ENCODE measurements around the gene SRSF2. TPM values are rescaled to one million over a fixed set of nuclear protein-coding genes. Genes with fewer than 3 reads are reported as not detected.
A peak's percentile ranks its signal among the peaks of the same experiment; 100 is the strongest.

SRSF2 gene
- total RNA-seq, 1 donor from 2014 or later = 239 TPM

DNA sequence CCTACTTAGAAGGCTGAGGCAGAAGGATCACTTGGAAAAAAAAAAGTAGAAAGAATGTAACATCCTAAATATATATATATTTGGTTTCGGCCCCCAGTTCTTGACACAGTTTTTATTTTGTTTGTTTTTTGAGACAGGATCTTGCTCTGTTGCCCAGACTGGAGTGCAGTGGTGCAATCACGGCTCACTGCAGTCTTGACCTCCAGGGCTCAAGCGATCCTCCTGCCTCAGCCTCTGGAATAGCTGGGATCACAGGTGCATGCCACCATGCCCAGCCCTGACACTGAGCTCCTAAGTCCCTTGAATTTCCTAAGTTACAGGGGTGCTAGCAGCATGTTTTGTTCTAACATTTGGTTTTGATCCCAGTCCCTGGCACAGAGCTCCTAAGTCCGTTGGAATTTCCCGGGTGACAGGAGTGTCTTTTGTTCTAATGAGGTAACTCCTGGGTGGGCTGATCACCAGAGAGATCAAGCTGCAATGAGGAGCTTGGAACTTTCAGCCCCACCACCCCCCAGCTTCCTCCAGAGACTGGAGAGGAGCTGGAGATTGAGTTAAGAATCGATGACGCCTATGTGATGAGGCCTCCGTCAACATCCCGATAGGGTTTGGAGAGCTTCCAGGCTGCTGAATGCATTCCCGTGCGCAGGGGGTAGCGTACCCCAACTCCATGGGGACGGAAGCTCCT lies 46.4 kb downstream of the SRSF2 start:
- no peak overlapping the region for H3K27ac Mint-ChIP-seq
- peaks cover 28% of the 10 kb centered on the region for H3K4me1 Mint-ChIP-seq
- H3K27me3 Mint-ChIP-seq (ENCODE audit: low read depth) = no peaks in the 10 kb centered on the region
- H3K9me3 Mint-ChIP-seq = no peaks in the 10 kb centered on the region
- no peak for DNase-seq (ENCODE audit: low spot score in 2 of 2, unreplicated experiment in 2 of 2)
- peaks cover 3% of the 10 kb centered on the region for H3K36me3 Mint-ChIP-seq
- no peak overlapping the region for H3K4me3 Mint-ChIP-seq
- TF ChIP-seq, protein P1, sequence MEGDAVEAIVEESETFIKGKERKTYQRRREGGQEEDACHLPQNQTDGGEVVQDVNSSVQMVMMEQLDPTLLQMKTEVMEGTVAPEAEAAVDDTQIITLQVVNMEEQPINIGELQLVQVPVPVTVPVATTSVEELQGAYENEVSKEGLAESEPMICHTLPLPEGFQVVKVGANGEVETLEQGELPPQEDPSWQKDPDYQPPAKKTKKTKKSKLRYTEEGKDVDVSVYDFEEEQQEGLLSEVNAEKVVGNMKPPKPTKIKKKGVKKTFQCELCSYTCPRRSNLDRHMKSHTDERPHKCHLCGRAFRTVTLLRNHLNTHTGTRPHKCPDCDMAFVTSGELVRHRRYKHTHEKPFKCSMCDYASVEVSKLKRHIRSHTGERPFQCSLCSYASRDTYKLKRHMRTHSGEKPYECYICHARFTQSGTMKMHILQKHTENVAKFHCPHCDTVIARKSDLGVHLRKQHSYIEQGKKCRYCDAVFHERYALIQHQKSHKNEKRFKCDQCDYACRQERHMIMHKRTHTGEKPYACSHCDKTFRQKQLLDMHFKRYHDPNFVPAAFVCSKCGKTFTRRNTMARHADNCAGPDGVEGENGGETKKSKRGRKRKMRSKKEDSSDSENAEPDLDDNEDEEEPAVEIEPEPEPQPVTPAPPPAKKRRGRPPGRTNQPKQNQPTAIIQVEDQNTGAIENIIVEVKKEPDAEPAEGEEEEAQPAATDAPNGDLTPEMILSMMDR (IDR thresholded peaks at IDR 0.05; ENCODE audit: unreplicated experiment) = no peak

DNA sequence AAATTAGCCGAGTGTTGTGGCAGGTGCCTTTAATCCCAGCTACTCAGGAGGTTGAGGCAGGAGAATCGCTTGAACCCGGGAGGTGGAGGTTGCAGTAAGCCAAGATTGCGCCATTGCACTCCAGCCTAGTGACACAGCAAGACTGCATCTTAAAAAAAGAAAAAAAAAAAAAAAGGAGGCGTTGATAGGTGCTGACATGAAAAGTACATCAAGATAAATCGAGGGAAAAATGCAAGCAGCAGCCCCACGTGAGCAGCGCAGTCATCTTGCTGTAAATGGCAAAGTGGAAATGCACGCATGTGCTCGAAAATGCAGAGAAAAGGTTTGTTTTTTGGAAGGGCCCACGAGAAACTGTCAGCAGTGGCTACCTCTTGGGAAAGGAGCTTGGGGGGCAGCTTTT lies 47.3 kb downstream of the SRSF2 start:
- peaks cover 28% of the 10 kb centered on the region for H3K4me1 Mint-ChIP-seq
- no peaks in the 10 kb centered on the region for H3K27me3 Mint-ChIP-seq (ENCODE audit: low read depth)

DNA sequence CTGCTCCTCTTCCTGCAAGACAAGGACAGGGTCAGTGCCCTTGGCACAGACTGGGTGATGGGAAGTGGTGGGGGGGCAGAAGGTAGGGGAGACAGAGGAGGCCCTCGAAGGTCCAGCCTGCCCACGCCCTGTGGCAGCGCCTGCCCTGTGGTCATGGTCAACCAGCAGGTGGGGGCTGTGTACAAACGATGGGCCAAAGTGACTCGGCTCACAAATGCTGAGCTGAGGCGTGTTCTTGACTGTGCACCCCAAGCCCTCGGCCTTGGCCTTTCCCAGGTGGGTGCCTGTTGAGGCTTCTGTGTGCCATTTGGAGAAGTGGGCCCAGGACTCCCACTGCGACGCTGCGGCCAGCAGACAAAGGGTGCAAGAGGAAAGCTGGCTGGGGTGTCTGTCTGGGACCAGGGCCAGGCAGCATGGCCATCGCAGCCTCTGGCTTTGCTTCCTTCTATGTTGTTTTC lies 48.9 kb downstream of the SRSF2 start:
- TF ChIP-seq, protein P1 (IDR thresholded peaks at IDR 0.05; ENCODE audit: unreplicated experiment) = no peak
- no peaks in the 10 kb centered on the region for H3K27me3 Mint-ChIP-seq (ENCODE audit: low read depth)
- H3K4me3 Mint-ChIP-seq = no peak overlapping the region
- H3K36me3 Mint-ChIP-seq = peaks cover 1% of the 10 kb centered on the region
- H3K9me3 Mint-ChIP-seq = no peaks in the 10 kb centered on the region
- H3K27ac Mint-ChIP-seq = peak overlapping the region; percentile 58
- DNase-seq (ENCODE audit: low spot score in 2 of 2, unreplicated experiment in 2 of 2) = no peak
- peaks cover 30% of the 10 kb centered on the region for H3K4me1 Mint-ChIP-seq

More for the DNA sequence above, 47.3 kb downstream of the SRSF2 start:
- Mint-ChIP-seq H3K36me3 (peaks cover 1% of the 10 kb centered on the region), H3K4me3 (no peak overlapping the region), H3K27ac (no peak overlapping the region), H3K9me3 (no peaks in the 10 kb centered on the region)
- TF ChIP-seq, protein P1 (IDR thresholded peaks at IDR 0.05; ENCODE audit: unreplicated experiment) = no peak
- DNase-seq (ENCODE audit: low spot score in 2 of 2, unreplicated experiment in 2 of 2) = no peak

DNA sequence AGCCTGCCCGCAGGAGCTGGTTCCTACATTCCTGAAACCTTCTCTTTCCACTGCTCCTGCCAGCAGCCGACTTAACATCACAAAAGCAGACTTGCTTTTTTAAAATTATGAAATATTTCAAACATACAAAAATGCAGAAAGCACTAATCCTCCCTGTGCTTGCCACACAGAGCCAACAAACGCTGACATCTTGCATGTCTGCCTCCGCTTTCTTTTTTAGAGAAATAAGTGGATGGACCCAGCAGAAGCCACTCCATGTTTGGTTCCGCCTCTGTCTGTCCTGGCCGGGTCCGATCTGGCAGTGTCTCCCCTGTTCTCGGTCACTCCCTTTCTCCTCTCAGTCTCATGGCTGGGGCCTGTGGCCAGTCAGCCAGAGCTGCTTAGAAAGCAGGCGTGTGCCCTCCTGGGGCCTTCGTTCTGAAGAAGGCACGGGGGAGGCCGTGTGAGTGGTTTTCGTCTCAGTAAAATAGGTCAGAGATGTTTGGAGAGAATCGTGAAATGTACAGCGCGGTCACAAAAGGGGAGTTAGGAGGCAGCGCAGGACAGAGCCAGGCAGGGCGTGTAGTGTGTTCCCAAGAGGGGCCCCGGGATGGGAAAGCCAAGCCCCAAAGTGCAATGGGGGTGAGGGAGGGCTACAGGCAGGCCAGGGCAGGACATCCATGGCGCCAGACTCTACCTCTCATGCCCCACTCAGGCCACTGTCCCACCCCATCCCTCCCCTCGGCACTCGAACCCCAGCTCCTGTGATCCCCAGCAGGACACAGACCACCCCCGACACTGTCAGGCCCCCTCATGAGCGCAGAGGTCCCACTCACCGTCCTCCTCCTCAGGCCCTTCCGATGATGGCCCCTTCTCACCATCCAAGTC lies 49.6 kb downstream of the SRSF2 start:
- TF ChIP-seq, protein P1 (IDR thresholded peaks at IDR 0.05; ENCODE audit: unreplicated experiment) = no peak
- no peak overlapping the region for H3K4me3 Mint-ChIP-seq
- DNase-seq (ENCODE audit: low spot score in 2 of 2, unreplicated experiment in 2 of 2) = no peak
- H3K36me3 Mint-ChIP-seq = peaks cover 1% of the 10 kb centered on the region
- H3K4me1 Mint-ChIP-seq = peaks cover 30% of the 10 kb centered on the region
- H3K9me3 Mint-ChIP-seq = no peaks in the 10 kb centered on the region
- H3K27me3 Mint-ChIP-seq (ENCODE audit: low read depth) = no peaks in the 10 kb centered on the region
- peak overlapping the region; percentile 66 for H3K27ac Mint-ChIP-seq

DNA sequence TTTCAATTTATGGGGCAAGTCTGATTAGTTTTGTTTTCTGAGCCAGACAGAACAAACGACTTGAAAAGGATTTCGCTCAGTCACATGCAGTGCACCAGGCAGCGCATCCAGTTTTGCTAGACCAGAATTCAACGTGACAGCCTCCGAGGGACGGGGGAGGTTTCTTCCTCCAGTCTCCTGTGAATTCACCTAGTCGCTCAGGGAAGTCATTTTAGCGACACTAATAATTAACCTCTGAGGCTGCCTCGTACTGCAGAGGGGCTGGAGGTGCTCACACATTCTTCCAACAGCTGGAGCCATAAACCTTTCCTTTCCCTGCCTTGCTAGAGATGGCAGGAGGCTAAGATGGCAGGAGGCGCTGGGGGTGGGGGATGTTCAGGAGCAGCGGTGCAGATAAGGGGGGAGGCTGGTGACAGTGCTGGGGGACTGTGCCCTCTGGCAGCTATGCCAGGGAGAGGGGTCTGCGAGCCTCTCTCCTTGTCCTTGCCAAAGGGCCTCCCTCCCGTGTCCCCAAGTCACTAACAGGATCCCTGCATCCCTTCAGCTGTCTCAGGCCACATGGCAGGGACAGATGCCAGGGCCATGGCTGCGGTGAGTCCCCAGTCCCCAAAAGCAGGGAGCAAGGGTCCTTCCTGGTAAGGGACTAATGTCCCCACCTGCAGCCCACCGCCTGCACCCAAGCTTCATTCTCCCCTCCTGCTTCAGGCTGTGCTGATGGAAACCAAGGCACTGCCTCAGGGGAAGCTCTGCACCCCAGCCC lies 50.4 kb downstream of the SRSF2 start:
- Mint-ChIP-seq H3K9me3 (no peaks in the 10 kb centered on the region), H3K27ac (peak overlapping the region; percentile 78), H3K27me3 (ENCODE audit: low read depth) (no peaks in the 10 kb centered on the region), H3K4me3 (no peak overlapping the region), H3K36me3 (peaks cover 1% of the 10 kb centered on the region), H3K4me1 (peaks cover 36% of the 10 kb centered on the region)
- TF ChIP-seq, protein P1 (IDR thresholded peaks at IDR 0.05; ENCODE audit: unreplicated experiment) = no peak
- DNase-seq (ENCODE audit: low spot score in 2 of 2, unreplicated experiment in 2 of 2) = no peak
